Neural cell (in vitro differentiated cells): ENCODE data around the gene CREM. TPM values are rescaled to one million over a fixed set of nuclear protein-coding genes. Genes with fewer than 3 reads are reported as not detected.

Experiments
- H2AFZ ChIP-seq: fragments of 200-600, 300-800 bp; sonication (generic), shearing (Covaris generic); 2 replicates; pipeline ENCODE4 v1.6.0; 2014; ENCODE audit warnings: low read depth, mild to moderate bottlenecking, antibody characterized with exemption, low read length, moderate library complexity
- H3F3A ChIP-seq: fragments of 200-600 bp; shearing (Covaris generic); 2 replicates; pipeline ENCODE4 v1.6.1; 2016; ENCODE audit warnings: mild to moderate bottlenecking, moderate library complexity, mixed read lengths, antibody characterized with exemption, low read length; ENCODE audit not compliant: insufficient read depth, poor library complexity, severe bottlenecking
- H3K27ac ChIP-seq: fragments of 200-600, 300-800 bp; sonication (generic), shearing (Covaris generic); 2 replicates; pipeline ENCODE4 v1.5.1; 2014; ENCODE audit warnings: mild to moderate bottlenecking, low read length, moderate library complexity
- H3K27me3 ChIP-seq: fragments of 300-800, 200-600 bp; sonication (generic), shearing (Covaris generic); 2 replicates; pipeline ENCODE4 v1.6.0; 2014; ENCODE audit warnings: mild to moderate bottlenecking, low read depth, low read length, moderate library complexity; ENCODE audit not compliant: insufficient read depth
- H3K36me3 ChIP-seq: fragments of 300-800, 200-600 bp; sonication (generic), shearing (Covaris generic); 2 replicates; pipeline ENCODE4 v1.5.1; 2014; ENCODE audit warnings: mild to moderate bottlenecking, antibody characterized with exemption, low read length, moderate library complexity; ENCODE audit not compliant: insufficient read depth
- H3K4me2 ChIP-seq: fragments of 300-800, 200-600 bp; sonication (generic), shearing (Covaris generic); 2 replicates; pipeline ENCODE4 v1.6.0; 2014; ENCODE audit warnings: mild to moderate bottlenecking, low read length
- H3K4me3 ChIP-seq: fragments of 300-800, 200-600 bp; sonication (generic), shearing (Covaris generic); 2 replicates; pipeline ENCODE4 v1.5.1; 2014; ENCODE audit warnings: mild to moderate bottlenecking, low read length, moderate library complexity
- H3K79me2 ChIP-seq: fragments of 200-600 bp; shearing (Covaris generic); replicated peaks from 2 replicates; pipeline ENCODE4 v1.6.0; 2014; ENCODE audit warnings: mild to moderate bottlenecking, low read length, moderate library complexity; ENCODE audit not compliant: insufficient read depth
- H3K9ac ChIP-seq: fragments of 300-800, 200-600 bp; sonication (generic), shearing (Covaris generic); 2 replicates; pipeline ENCODE4 v1.6.1; 2016; ENCODE audit warnings: mild to moderate bottlenecking, low read length, mixed read lengths
- H3K9me2 ChIP-seq: fragments of 200-600 bp; shearing (Covaris generic); 2 replicates; pipeline ENCODE4 v1.6.1; 2016; ENCODE audit warnings: mild to moderate bottlenecking, low read length, mixed read lengths; ENCODE audit not compliant: insufficient read depth
- H3K9me3 ChIP-seq: fragments of 200-600, 300-800 bp; sonication (generic), shearing (Covaris generic); 2 replicates; pipeline ENCODE4 v1.6.1; 2016; ENCODE audit warnings: mild to moderate bottlenecking, mixed run types, low read length, moderate library complexity, mixed read lengths
- H4K20me1 ChIP-seq: fragments of 200-600 bp; shearing (Covaris generic); 2 replicates; pipeline ENCODE4 v1.6.1; 2016; ENCODE audit warnings: mild to moderate bottlenecking, mixed run types; ENCODE audit not compliant: insufficient read depth
- EP300 ChIP-seq: fragments of 450-650 bp; conservative IDR thresholded peaks from 2 replicates; pipeline ENCODE4 v1.6.1; 2014; ENCODE audit warnings: antibody characterized with exemption, mild to moderate bottlenecking, moderate library complexity; ENCODE audit not compliant: poor library complexity, severe bottlenecking
- EZH2 ChIP-seq: fragments of 200-600, 300-800 bp; shearing (Covaris generic), sonication (generic); IDR thresholded peaks from 2 replicates; pipeline ENCODE4 v1.6.1; 2014; ENCODE audit warnings: antibody characterized with exemption, low read length, borderline replicate concordance, mild to moderate bottlenecking; ENCODE audit not compliant: insufficient read depth, poor library complexity, severe bottlenecking
- MXI1 ChIP-seq: fragments of 450-650 bp; conservative IDR thresholded peaks from 2 replicates; pipeline ENCODE4 v1.6.1; 2014; ENCODE audit warnings: antibody characterized with exemption, mild to moderate bottlenecking; ENCODE audit not compliant: poor library complexity, severe bottlenecking
- POLR2AphosphoS5 ChIP-seq: IDR thresholded peaks from 2 replicates; pipeline ENCODE4 v1.6.1; 2012
- RAD21 ChIP-seq: fragments of 450-650 bp; conservative IDR thresholded peaks from 2 replicates; pipeline ENCODE4 v1.6.1; 2014; ENCODE audit warnings: antibody characterized with exemption, mild to moderate bottlenecking, moderate library complexity
- SMC3 ChIP-seq: fragments of 450-650 bp; conservative IDR thresholded peaks from 2 replicates; pipeline ENCODE4 v1.6.1; 2014; ENCODE audit warnings: antibody characterized with exemption, mild to moderate bottlenecking, moderate library complexity; ENCODE audit not compliant: poor library complexity
- TAF1 ChIP-seq: IDR thresholded peaks from 2 replicates; pipeline ENCODE4 v1.6.1; 2012; ENCODE audit warnings: low read depth
- polyA plus RNA-seq: library from polyadenylated mRNA; depleted of rRNA; stranded (reverse); fragments of >200 nt; gene quantifications from 2 replicates; pipeline ENCODE4 v1.2.3, GENCODE V29; 2014
- TF ChIP-seq, protein P1 (sequence below): fragments of 450-650 bp; IDR thresholded peaks from 2 replicates; pipeline ENCODE4 v1.5.1; 2014; ENCODE audit warnings: antibody characterized with exemption, mild to moderate bottlenecking, moderate library complexity; ENCODE audit not compliant: poor library complexity, severe bottlenecking
- TF ChIP-seq, protein P2 (sequence below): IDR thresholded peaks from 2 replicates; pipeline ENCODE4 v1.6.1; 2012; ENCODE audit warnings: borderline replicate concordance

The CREM gene
- polyA plus RNA-seq, 1 donor from 2014 or later: 67.3 TPM

GRCh38 chr10:35188954-35189353 is 62.3 kb downstream of the CREM start:
- no peaks in the 10 kb centered on the region for H3K9me3 ChIP-seq
- no peaks in the 10 kb centered on the region for H3K27me3 ChIP-seq
- no peak overlapping the region for H3K4me2 ChIP-seq
- no peaks in the 10 kb centered on the region for H3F3A ChIP-seq
- TF ChIP-seq EP300 (no peak), RAD21 (no peak), POLR2AphosphoS5 (no peak), SMC3 (no peak), TAF1 (no peak), EZH2 (no peak)
- TF ChIP-seq, protein P1, sequence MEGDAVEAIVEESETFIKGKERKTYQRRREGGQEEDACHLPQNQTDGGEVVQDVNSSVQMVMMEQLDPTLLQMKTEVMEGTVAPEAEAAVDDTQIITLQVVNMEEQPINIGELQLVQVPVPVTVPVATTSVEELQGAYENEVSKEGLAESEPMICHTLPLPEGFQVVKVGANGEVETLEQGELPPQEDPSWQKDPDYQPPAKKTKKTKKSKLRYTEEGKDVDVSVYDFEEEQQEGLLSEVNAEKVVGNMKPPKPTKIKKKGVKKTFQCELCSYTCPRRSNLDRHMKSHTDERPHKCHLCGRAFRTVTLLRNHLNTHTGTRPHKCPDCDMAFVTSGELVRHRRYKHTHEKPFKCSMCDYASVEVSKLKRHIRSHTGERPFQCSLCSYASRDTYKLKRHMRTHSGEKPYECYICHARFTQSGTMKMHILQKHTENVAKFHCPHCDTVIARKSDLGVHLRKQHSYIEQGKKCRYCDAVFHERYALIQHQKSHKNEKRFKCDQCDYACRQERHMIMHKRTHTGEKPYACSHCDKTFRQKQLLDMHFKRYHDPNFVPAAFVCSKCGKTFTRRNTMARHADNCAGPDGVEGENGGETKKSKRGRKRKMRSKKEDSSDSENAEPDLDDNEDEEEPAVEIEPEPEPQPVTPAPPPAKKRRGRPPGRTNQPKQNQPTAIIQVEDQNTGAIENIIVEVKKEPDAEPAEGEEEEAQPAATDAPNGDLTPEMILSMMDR: no peak
- TF ChIP-seq, protein P2, sequence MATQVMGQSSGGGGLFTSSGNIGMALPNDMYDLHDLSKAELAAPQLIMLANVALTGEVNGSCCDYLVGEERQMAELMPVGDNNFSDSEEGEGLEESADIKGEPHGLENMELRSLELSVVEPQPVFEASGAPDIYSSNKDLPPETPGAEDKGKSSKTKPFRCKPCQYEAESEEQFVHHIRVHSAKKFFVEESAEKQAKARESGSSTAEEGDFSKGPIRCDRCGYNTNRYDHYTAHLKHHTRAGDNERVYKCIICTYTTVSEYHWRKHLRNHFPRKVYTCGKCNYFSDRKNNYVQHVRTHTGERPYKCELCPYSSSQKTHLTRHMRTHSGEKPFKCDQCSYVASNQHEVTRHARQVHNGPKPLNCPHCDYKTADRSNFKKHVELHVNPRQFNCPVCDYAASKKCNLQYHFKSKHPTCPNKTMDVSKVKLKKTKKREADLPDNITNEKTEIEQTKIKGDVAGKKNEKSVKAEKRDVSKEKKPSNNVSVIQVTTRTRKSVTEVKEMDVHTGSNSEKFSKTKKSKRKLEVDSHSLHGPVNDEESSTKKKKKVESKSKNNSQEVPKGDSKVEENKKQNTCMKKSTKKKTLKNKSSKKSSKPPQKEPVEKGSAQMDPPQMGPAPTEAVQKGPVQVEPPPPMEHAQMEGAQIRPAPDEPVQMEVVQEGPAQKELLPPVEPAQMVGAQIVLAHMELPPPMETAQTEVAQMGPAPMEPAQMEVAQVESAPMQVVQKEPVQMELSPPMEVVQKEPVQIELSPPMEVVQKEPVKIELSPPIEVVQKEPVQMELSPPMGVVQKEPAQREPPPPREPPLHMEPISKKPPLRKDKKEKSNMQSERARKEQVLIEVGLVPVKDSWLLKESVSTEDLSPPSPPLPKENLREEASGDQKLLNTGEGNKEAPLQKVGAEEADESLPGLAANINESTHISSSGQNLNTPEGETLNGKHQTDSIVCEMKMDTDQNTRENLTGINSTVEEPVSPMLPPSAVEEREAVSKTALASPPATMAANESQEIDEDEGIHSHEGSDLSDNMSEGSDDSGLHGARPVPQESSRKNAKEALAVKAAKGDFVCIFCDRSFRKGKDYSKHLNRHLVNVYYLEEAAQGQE: no peak
- no peaks in the 10 kb centered on the region for H3K79me2 ChIP-seq
- H3K27ac ChIP-seq: no peak overlapping the region
- no peak overlapping the region for H2AFZ ChIP-seq
- no peaks in the 10 kb centered on the region for H3K36me3 ChIP-seq
- H3K4me3 ChIP-seq: no peak overlapping the region
- no peak overlapping the region for H3K9ac ChIP-seq
- no peaks in the 10 kb centered on the region for H4K20me1 ChIP-seq
- H3K9me2 ChIP-seq: no peaks in the 10 kb centered on the region

- Histone ChIP-seq H3K27ac (no peak overlapping the region), H3K27me3 (no peaks in the 10 kb centered on the region), H4K20me1 (no peaks in the 10 kb centered on the region), H3K9ac (no peak overlapping the region), H3K9me3 (no peaks in the 10 kb centered on the region), H3K79me2 (no peaks in the 10 kb centered on the region), H2AFZ (no peak overlapping the region), H3F3A (no peaks in the 10 kb centered on the region), H3K4me3 (no peak overlapping the region), H3K36me3 (no peaks in the 10 kb centered on the region), H3K9me2 (no peaks in the 10 kb centered on the region), H3K4me2 (no peak overlapping the region)
- no peak for TF ChIP-seq POLR2AphosphoS5
- TF ChIP-seq, protein P1: no peak
- TF ChIP-seq SMC3: no peak
- TF ChIP-seq, protein P2: no peak
- no peak for TF ChIP-seq MXI1
- TF ChIP-seq TAF1: no peak
- no peak for TF ChIP-seq EP300
- TF ChIP-seq RAD21: no peak
- TF ChIP-seq EZH2: no peak
These were observed 64.9 kb downstream of the CREM start for GRCh38 chr10:35191523-35191922.
